ENCODE results near the gene PIGP.

DNA sequence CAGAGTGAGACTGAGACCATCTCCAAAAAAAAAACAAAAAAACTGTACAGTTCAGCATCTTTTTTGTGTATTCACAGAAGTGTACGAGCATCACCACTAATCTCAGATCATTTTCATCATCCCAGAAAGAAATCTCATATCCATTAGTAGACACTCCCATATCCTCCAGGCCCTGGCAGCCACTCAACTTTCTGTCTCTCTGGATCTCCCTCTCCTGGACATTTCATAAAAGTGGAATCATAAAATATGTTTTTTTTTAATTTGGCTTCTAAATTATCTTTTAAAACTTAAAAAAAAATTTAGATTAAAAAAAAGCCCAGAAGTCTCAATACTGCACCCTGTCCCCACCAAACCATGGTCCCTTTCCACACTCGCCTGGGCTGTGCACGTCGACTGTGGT, 44.3 kb downstream of the PIGP start:
- TF ChIP-seq SIN3A (IDR thresholded peaks at IDR 0.05; ENCODE audit: borderline replicate concordance, insufficient read depth, low read length) (no peak), POLR2AphosphoS5 (IDR thresholded peaks at IDR 0.05; ENCODE audit: low read depth, low read length) (no peak)
- TF ChIP-seq, protein P1, sequence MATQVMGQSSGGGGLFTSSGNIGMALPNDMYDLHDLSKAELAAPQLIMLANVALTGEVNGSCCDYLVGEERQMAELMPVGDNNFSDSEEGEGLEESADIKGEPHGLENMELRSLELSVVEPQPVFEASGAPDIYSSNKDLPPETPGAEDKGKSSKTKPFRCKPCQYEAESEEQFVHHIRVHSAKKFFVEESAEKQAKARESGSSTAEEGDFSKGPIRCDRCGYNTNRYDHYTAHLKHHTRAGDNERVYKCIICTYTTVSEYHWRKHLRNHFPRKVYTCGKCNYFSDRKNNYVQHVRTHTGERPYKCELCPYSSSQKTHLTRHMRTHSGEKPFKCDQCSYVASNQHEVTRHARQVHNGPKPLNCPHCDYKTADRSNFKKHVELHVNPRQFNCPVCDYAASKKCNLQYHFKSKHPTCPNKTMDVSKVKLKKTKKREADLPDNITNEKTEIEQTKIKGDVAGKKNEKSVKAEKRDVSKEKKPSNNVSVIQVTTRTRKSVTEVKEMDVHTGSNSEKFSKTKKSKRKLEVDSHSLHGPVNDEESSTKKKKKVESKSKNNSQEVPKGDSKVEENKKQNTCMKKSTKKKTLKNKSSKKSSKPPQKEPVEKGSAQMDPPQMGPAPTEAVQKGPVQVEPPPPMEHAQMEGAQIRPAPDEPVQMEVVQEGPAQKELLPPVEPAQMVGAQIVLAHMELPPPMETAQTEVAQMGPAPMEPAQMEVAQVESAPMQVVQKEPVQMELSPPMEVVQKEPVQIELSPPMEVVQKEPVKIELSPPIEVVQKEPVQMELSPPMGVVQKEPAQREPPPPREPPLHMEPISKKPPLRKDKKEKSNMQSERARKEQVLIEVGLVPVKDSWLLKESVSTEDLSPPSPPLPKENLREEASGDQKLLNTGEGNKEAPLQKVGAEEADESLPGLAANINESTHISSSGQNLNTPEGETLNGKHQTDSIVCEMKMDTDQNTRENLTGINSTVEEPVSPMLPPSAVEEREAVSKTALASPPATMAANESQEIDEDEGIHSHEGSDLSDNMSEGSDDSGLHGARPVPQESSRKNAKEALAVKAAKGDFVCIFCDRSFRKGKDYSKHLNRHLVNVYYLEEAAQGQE (IDR thresholded peaks at IDR 0.05; ENCODE audit: insufficient read depth in 1 of 2, low read depth in 2 of 2, low read length in 2 of 2): no peak

Measured in PFSK-1 (cell line).